K562 (cell line): ENCODE measurements around the gene CHD2. TPM values are rescaled to one million over a fixed set of nuclear protein-coding genes. Genes with fewer than 3 reads are reported as not detected.

Experiments used
- ASH1L ChIP-seq: fragments of 450-650 bp; IDR thresholded peaks from 2 replicates; pipeline ENCODE4 v1.6.1; 2018; ENCODE audit warnings: borderline replicate concordance, mild to moderate bottlenecking, low read depth; ENCODE audit not compliant: partially characterized antibody
- BDP1 ChIP-seq: IDR thresholded peaks from 3 replicates; pipeline ENCODE4 v1.6.1; 2011; ENCODE audit not compliant: insufficient read length, insufficient read depth
- CHCHD3 ChIP-seq: fragments of 250-450 bp; sonication (Bioruptor Pico); IDR thresholded peaks from 2 replicates; pipeline ENCODE4 v2.1.2; 2022; ENCODE audit warnings: mild to moderate bottlenecking
- FOXA3 ChIP-seq, 2 experiments: fragments of 450-650 bp in 1 of 2; sonication (generic) in 1 of 2; formaldehyde crosslinking; IDR thresholded peaks in 1 of 2; conservative IDR thresholded peaks in 1 of 2; 2 replicates each; pipeline versions ENCODE4 v1.4.0 to v1.8.0; 2020 to 2022; ENCODE audit warnings: mild to moderate bottlenecking in 2 of 2, missing genetic modification reagents in 1 of 2
- GATAD2A ChIP-seq: fragments of 450-650 bp; IDR thresholded peaks from 2 replicates; pipeline ENCODE4 v1.6.1; 2017
- ILF3 ChIP-seq: fragments of 450-650 bp; IDR thresholded peaks from 2 replicates; pipeline ENCODE4 v1.6.1; 2018; ENCODE audit warnings: antibody characterized with exemption, mild to moderate bottlenecking, moderate library complexity, borderline replicate concordance
- MAFK ChIP-seq: IDR thresholded peaks from 2 replicates; pipeline ENCODE4 v1.6.1; 2011; ENCODE audit warnings: low read length, improper control_type of control experiment
- MED1 ChIP-seq: sonication (generic); formaldehyde crosslinking; IDR thresholded peaks from 2 replicates; pipeline ENCODE4 v1.8.1; 2023; ENCODE audit warnings: missing genetic modification reagents, borderline replicate concordance
- NCOA4 ChIP-seq: fragments of 450-650 bp; IDR thresholded peaks from 2 replicates; pipeline ENCODE4 v1.6.1; 2018; ENCODE audit warnings: mild to moderate bottlenecking; ENCODE audit not compliant: partially characterized antibody
- PTTG1 ChIP-seq: fragments of 450-650 bp; IDR thresholded peaks from 2 replicates; pipeline ENCODE4 v1.6.1; 2016; ENCODE audit warnings: low read depth, mild to moderate bottlenecking, missing genetic modification characterization, missing compliant biosample characterization
- TARDBP ChIP-seq: fragments of 450-650 bp; IDR thresholded peaks from 2 replicates; pipeline ENCODE4 v1.6.1; 2016
- TEAD2 ChIP-seq: fragments of 450-650 bp; IDR thresholded peaks from 2 replicates; pipeline ENCODE4 v1.6.1; 2016; ENCODE audit warnings: missing genetic modification characterization, control low read depth, missing compliant biosample characterization
- ZBED1 ChIP-seq: IDR thresholded peaks from 2 replicates; pipeline ENCODE4 v1.6.1; 2014
- ZBTB1 ChIP-seq: sonication (generic); formaldehyde crosslinking; IDR thresholded peaks from 2 replicates; pipeline ENCODE4 v1.8.1; 2023; ENCODE audit warnings: missing genetic modification reagents, low read depth, mild to moderate bottlenecking, borderline replicate concordance
- ZNF274 ChIP-seq: IDR thresholded peaks from 2 replicates; pipeline ENCODE4 v1.6.1; 2011; ENCODE audit warnings: low read depth, mild to moderate bottlenecking, low read length, moderate library complexity, borderline replicate concordance
- ZNF707 ChIP-seq: fragments of 250-450 bp; sonication (Bioruptor Pico); conservative IDR thresholded peaks from 2 replicates; pipeline ENCODE4 v1.8.0; 2022; ENCODE audit warnings: inconsistent platforms, mild to moderate bottlenecking, moderate library complexity
- polyA plus RNA-seq, 8 experiments: library from polyadenylated mRNA; depleted of rRNA in 4 of 8; stranded (reverse) in 5 of 8; unstranded in 3 of 8; fragments of >200 nt; fragmentation: Nextera tagmentation in 2 of 8; fragmentation: Illumina TruSeq in 1 of 8; extraction: Ambion mirVana in 2 of 8; extraction: Trizol in 1 of 8; gene quantifications; 2 replicates each; pipeline versions ENCODE4 v1.2.1 to v1.2.3, GENCODE V29; 2011 to 2014; ENCODE audit warnings: inconsistent platforms in 1 of 8, missing spikeins in 1 of 8
- total RNA-seq, 7 experiments: library from RNA; depleted of rRNA in 6 of 7; stranded (reverse); fragments of >200 nt in 6 of 7; fragmentation: Illumina TruSeq in 2 of 7; extraction: Trizol in 2 of 7; gene quantifications; 2 replicates each; pipeline versions ENCODE4 v1.2.1 to v1.2.3, GENCODE V29; 2011 to 2021; ENCODE audit warnings: low replicate concordance in 1 of 7
- TF ChIP-seq, protein P1 (sequence below): fragments of 450-650 bp; formaldehyde crosslinking; IDR thresholded peaks from 2 replicates; pipeline ENCODE4 v1.4.0; 2020; ENCODE audit warnings: mild to moderate bottlenecking, moderate library complexity
- TF ChIP-seq, protein P2 (sequence below): sonication (generic); formaldehyde crosslinking; IDR thresholded peaks from 2 replicates; pipeline ENCODE4 v1.8.0; 2022; ENCODE audit warnings: mild to moderate bottlenecking, missing genetic modification reagents
- TF ChIP-seq, protein P3 (sequence below), 2 experiments: fragments of 450-650 bp in 1 of 2; sonication (generic) in 1 of 2; formaldehyde crosslinking; conservative IDR thresholded peaks; 2 replicates each; pipeline versions ENCODE4 v1.4.0 to v1.8.1; 2020 to 2022; ENCODE audit warnings: mild to moderate bottlenecking in 1 of 2, missing genetic modification reagents in 1 of 2
- TF ChIP-seq, protein P4 (sequence below): fragments of 450-650 bp; IDR thresholded peaks from 2 replicates; pipeline ENCODE4 v1.6.1; 2018; ENCODE audit warnings: mild to moderate bottlenecking, low read depth; ENCODE audit not compliant: partially characterized antibody
- TF ChIP-seq, protein P5 (sequence below): fragments of 450-650 bp; conservative IDR thresholded peaks from 2 replicates; pipeline ENCODE4 v1.6.1; 2016; ENCODE audit warnings: missing genetic modification characterization, low read depth, mild to moderate bottlenecking, control low read depth, missing compliant biosample characterization

The CHD2 gene
- total and polyA plus RNA-seq, 9 of the 15 experiments (the other 6 are each of a cell fraction or from before 2014, with no cell fraction given) = 38.9 to 70.8 (median 56.2) TPM

DNA sequence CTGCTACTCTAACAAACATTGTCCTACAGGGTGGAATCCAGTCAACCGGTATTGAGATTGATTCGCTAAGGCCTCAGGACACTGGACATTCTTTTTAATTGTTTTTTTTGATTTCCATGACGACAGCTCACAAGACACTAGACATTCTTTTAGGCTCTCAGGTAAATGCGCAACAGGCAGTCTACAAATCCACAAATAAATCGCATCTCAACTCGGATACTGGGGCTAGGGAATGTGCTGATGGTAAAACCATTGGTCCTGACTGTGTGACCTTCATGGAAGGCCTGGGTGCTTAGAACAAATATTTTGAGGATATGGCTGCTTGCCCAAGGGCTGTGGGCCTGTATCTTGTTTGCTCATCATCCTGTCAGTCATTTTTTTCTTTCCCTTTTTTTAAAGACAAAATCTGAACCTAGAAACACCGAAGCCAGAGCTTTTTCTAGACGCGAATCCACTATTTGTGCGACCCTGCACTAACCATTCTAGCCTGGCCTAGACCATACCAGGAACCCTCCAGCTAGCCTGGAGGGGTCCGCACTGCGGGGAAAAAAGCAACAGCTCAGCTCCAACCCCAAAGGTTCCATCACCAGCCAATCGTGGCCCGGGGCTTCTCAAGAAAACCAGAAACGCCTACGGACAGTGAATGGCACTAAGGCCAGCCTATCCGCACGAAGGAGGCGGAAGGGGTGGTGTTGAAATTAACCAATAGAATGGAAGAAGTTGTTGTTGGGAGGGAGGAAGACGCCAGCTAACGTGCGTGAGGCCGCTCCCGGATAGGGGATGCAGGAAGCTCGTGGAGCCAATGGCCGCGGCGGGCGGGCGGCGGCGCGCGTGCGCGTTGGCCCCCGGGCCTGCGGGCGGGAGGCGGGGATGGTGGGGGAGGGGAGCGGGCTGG lies 18.1 kb upstream of the CHD2 start (continued):
- TF ChIP-seq, protein P1, sequence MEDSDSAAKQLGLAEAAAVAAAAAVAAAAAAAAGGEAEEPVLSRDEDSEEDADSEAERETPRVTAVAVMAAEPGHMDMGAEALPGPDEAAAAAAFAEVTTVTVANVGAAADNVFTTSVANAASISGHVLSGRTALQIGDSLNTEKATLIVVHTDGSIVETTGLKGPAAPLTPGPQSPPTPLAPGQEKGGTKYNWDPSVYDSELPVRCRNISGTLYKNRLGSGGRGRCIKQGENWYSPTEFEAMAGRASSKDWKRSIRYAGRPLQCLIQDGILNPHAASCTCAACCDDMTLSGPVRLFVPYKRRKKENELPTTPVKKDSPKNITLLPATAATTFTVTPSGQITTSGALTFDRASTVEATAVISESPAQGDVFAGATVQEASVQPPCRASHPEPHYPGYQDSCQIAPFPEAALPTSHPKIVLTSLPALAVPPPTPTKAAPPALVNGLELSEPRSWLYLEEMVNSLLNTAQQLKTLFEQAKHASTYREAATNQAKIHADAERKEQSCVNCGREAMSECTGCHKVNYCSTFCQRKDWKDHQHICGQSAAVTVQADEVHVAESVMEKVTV (CRISPR knock-in tag) = peak; percentile 58; the same call in 1 of the 2 replicates
- no peak for TF ChIP-seq NCOA4
- peak in 1 of 2 experiments; percentile 63; a peak in 1 of 4 replicates for TF ChIP-seq FOXA3 (CRISPR knock-in tag; conservative IDR thresholded peaks at IDR 0.05 in 1 of 2, IDR thresholded peaks at IDR 0.05 in 1 of 2)
- TF ChIP-seq, protein P2, sequence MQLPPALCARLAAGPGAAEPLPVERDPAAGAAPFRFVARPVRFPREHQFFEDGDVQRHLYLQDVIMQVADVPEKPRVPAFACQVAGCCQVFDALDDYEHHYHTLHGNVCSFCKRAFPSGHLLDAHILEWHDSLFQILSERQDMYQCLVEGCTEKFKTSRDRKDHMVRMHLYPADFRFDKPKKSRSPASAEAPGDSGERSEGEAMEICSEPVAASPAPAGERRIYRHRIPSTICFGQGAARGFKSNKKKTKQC = no peak
- TF ChIP-seq, protein P3, sequence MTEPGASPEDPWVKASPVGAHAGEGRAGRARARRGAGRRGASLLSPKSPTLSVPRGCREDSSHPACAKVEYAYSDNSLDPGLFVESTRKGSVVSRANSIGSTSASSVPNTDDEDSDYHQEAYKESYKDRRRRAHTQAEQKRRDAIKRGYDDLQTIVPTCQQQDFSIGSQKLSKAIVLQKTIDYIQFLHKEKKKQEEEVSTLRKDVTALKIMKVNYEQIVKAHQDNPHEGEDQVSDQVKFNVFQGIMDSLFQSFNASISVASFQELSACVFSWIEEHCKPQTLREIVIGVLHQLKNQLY (CRISPR knock-in tag; conservative IDR thresholded peaks at IDR 0.05) = peak in 1 of 2 experiments; percentile 39; a peak in 1 of 4 replicates
- no peak for TF ChIP-seq BDP1
- TF ChIP-seq MED1 (CRISPR knock-in tag) = no peak
- TF ChIP-seq ZNF274 = no peak
- peak; percentile 87; the same call in 1 of the 2 replicates for TF ChIP-seq CHCHD3
- no peak; the same call in 1 of the 2 replicates for TF ChIP-seq TARDBP
- TF ChIP-seq ZBTB1 (CRISPR knock-in tag) = no peak
- TF ChIP-seq MAFK = no peak
- 0 out of 2 replicates have a peak, but pooled peaks have one; percentile 38 for TF ChIP-seq ZNF707 (CRISPR knock-in tag)
- TF ChIP-seq, protein P4, sequence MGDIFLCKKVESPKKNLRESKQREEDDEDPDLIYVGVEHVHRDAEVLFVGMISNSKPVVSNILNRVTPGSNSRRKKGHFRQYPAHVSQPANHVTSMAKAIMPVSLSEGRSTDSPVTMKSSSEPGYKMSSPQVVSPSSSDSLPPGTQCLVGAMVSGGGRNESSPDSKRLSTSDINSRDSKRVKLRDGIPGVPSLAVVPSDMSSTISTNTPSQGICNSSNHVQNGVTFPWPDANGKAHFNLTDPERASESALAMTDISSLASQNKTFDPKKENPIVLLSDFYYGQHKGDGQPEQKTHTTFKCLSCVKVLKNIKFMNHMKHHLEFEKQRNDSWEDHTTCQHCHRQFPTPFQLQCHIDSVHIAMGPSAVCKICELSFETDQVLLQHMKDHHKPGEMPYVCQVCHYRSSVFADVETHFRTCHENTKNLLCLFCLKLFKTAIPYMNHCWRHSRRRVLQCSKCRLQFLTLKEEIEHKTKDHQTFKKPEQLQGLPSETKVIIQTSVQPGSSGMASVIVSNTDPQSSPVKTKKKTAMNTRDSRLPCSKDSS = no peak
- TF ChIP-seq PTTG1 (tag) = no peak
- TF ChIP-seq ILF3 = 0 out of 2 replicates have a peak, but pooled peaks have one; percentile 10
- TF ChIP-seq, protein P5, sequence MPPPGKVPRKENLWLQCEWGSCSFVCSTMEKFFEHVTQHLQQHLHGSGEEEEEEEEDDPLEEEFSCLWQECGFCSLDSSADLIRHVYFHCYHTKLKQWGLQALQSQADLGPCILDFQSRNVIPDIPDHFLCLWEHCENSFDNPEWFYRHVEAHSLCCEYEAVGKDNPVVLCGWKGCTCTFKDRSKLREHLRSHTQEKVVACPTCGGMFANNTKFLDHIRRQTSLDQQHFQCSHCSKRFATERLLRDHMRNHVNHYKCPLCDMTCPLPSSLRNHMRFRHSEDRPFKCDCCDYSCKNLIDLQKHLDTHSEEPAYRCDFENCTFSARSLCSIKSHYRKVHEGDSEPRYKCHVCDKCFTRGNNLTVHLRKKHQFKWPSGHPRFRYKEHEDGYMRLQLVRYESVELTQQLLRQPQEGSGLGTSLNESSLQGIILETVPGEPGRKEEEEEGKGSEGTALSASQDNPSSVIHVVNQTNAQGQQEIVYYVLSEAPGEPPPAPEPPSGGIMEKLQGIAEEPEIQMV = no peak; the same call in 1 of the 2 replicates
- peak; percentile 80; the same call in 1 of the 2 replicates for TF ChIP-seq ZBED1
- no peak for TF ChIP-seq TEAD2 (tag)
- TF ChIP-seq ASH1L = peak; percentile 95
- no peak for TF ChIP-seq GATAD2A
